Measurements from ENCODE around the gene DNM1. TPM values are rescaled to one million over a fixed set of nuclear protein-coding genes. Genes with fewer than 3 reads are reported as not detected.

DNM1 gene
- total and polyA plus RNA-seq, 5 experiments from 2014 or later, result 0.08 to 1.5 (median 0.67) TPM; not detected in 1

- Mint-ChIP-seq H3K4me1 (peaks cover 4 to 14% (median 13%) of the 10 kb centered on the region in 4 donors), H3K4me3 (no peak overlapping the region), H3K27me3 (no peaks in the 10 kb centered on the region), H3K27ac (no peak overlapping the region), H3K36me3 (peaks cover 0 to 11% (median 9%) of the 10 kb centered on the region in 3 donors), H3K9me3 (no peaks in the 10 kb centered on the region)
- POLR2A ChIA-PET, result interaction anchor here (0.6 kb wide), 1 partner anchor 780 kb away, joined by 7 read pairs; no protein-coding TSS in a partner anchor
- DNase-seq (no peak), ATAC-seq (no peak)
These were observed 79.3 kb downstream of the DNM1 start for GRCh38 chr9:128282500-128282899.

GRCh38 chr9:128285033-128285784, 82.0 kb downstream of the DNM1 start:
- DNase-seq, result no peak
- Mint-ChIP-seq H3K27ac (peak overlapping the region in 1 of 10 donors; percentile 37), H3K36me3 (peaks cover 0 to 18% (median 7%) of the 10 kb centered on the region in 3 donors), H3K9me3 (no peaks in the 10 kb centered on the region), H3K27me3 (no peaks in the 10 kb centered on the region), H3K4me1 (peaks cover 0 to 3% (median under 1%) of the 10 kb centered on the region in 4 donors), H3K4me3 (no peak overlapping the region)
- POLR2A ChIA-PET, result interaction anchor here (0.5 kb wide), 1 partner anchor 74 kb away, joined by 7 read pairs; no protein-coding TSS in a partner anchor
- no peak for ATAC-seq

DNA sequence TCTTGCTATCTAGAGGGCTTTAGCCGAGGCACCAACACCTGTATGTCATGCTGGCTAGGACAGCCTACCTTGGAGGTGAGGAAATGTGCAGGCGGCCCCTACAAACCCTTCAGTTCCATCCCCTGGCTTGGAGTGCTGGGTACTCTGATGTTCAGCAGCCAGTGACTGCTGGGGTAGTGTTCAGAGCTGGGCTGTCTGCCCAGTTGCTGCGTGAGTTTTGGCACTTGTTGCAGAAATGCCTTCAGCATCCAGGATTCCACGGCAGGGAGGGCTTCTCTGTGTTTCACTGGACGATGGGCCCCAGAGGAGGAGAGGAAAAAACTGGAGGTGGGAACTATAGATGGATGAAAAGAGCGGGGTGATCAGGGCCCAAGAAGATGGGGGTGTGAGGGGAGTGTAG, 83.3 kb downstream of the DNM1 start:
- ATAC-seq (no peak), DNase-seq (no peak)
- Mint-ChIP-seq H3K27ac (no peak overlapping the region), H3K9me3 (no peaks in the 10 kb centered on the region), H3K4me1 (peaks cover 0 to 1% (median 0%) of the 10 kb centered on the region in 4 donors), H3K4me3 (no peak overlapping the region), H3K36me3 (peaks cover 0 to 18% (median 7%) of the 10 kb centered on the region in 3 donors), H3K27me3 (no peaks in the 10 kb centered on the region)
- POLR2A ChIA-PET, result no interaction called here

GRCh38 chr9:128288273-128289004, 85.3 kb downstream of the DNM1 start:
- no peaks in the 10 kb centered on the region for H3K27me3 Mint-ChIP-seq
- H3K9me3 Mint-ChIP-seq, result no peaks in the 10 kb centered on the region
- peaks cover 0 to 1% (median 0%) of the 10 kb centered on the region in 4 donors for H3K4me1 Mint-ChIP-seq
- H3K27ac Mint-ChIP-seq, result no peak overlapping the region
- POLR2A ChIA-PET, result interaction anchor here (0.6 kb wide), 1 partner anchor 32 kb away, joined by 5 read pairs; no protein-coding TSS in a partner anchor
- ATAC-seq, result no peak
- H3K36me3 Mint-ChIP-seq, result peaks cover 0 to 18% (median 7%) of the 10 kb centered on the region in 3 donors
- no peak for DNase-seq
- no peak overlapping the region for H3K4me3 Mint-ChIP-seq

GRCh38 chr9:128292009-128292408, 88.8 kb downstream of the DNM1 start:
- no peak overlapping the region for H3K4me3 Mint-ChIP-seq
- no peak for ATAC-seq
- H3K27me3 Mint-ChIP-seq, result no peaks in the 10 kb centered on the region
- H3K27ac Mint-ChIP-seq, result no peak overlapping the region
- H3K4me1 Mint-ChIP-seq, result peaks cover 0 to 2% (median under 1%) of the 10 kb centered on the region in 4 donors
- POLR2A ChIA-PET, result interaction anchor here (0.6 to 0.8 kb wide), 2 partner anchors 9 to 496 kb away, joined by 5 to 6 read pairs; no protein-coding TSS in a partner anchor
- no peak for DNase-seq
- no peaks in the 10 kb centered on the region for H3K9me3 Mint-ChIP-seq
- H3K36me3 Mint-ChIP-seq, result peaks cover 0 to 13% (median 4%) of the 10 kb centered on the region in 3 donors

- Mint-ChIP-seq H3K27me3 (no peaks in the 10 kb centered on the region), H3K4me1 (peaks cover 0 to 2% (median under 1%) of the 10 kb centered on the region in 4 donors), H3K9me3 (no peaks in the 10 kb centered on the region), H3K27ac (peak overlapping the region in 1 of 10 donors; percentile 60), H3K36me3 (peaks cover 0 to 7% (median 4%) of the 10 kb centered on the region in 3 donors), H3K4me3 (no peak overlapping the region)
- DNase-seq (no peak), ATAC-seq (no peak)
- POLR2A ChIA-PET, result interaction anchor here (0.6 kb wide), 2 partner anchors 281 to 494 kb away, joined by 3 read pairs; partner anchors contain the start of gene TBC1D13
These were observed 89.9 kb downstream of the DNM1 start for GRCh38 chr9:128293091-128293490.

- Mint-ChIP-seq H3K4me1 (peaks cover 0 to 2% (median under 1%) of the 10 kb centered on the region in 4 donors), H3K9me3 (no peaks in the 10 kb centered on the region), H3K27me3 (no peaks in the 10 kb centered on the region), H3K36me3 (peaks cover 0 to 1% (median 0%) of the 10 kb centered on the region in 3 donors), H3K4me3 (no peak overlapping the region), H3K27ac (no peak overlapping the region)
- DNase-seq, result no peak
- no peak for ATAC-seq
- POLR2A ChIA-PET, result no interaction called here
These were observed 91.0 kb downstream of the DNM1 start for GRCh38 chr9:128294142-128294541.

DNA sequence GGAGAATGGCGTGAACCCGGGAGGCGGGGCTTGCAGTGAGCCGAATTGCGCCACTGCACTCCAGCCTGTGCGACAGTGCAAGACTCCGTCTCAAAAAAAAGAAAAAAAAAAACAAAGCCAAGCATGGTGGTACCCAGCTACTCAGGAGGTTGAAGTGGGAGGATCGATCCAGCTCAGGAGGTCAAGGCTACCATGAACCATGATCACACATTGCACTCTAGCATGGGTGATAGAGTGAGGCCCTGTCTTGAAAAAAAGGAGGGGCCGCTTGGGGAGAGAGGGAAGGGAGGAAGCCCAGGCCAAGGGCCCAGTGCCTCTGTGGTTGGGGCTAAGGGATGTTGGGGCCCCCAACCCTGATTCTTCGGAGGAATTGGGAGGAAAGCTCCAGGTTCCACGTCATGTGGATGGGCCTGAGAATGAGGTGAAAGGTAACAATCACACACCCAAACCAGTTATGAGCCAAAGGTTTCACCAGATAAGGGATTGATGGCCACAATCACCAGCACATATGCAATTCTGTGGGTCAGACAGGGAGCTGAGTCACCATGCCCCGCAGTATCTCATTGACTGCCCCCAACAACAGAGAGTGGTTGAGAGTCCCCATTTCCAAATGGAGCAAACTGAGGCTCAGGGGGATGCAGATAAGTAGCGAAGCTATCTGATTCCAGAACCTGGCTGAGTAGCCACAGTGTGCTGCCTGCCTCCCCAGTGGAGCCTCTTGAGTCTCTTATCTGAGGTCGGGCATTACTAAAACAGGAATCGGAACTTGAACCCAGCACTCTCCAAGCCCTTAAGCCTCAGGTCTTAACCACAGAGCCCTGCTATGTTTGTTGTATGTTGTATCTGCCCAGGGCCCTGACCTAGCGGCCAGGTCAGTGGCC, 93.4 kb downstream of the DNM1 start:
- POLR2A ChIA-PET, result no interaction called here
- DNase-seq (no peak), ATAC-seq (no peak)
- Mint-ChIP-seq H3K36me3 (peaks cover 0 to 1% (median 0%) of the 10 kb centered on the region in 3 donors), H3K9me3 (no peaks in the 10 kb centered on the region), H3K4me3 (no peak overlapping the region), H3K27ac (peak overlapping the region in 1 of 10 donors; percentile 11), H3K4me1 (peaks cover 0 to 2% (median under 1%) of the 10 kb centered on the region in 4 donors), H3K27me3 (no peaks in the 10 kb centered on the region)

- Mint-ChIP-seq H3K27ac (no peak overlapping the region), H3K9me3 (no peaks in the 10 kb centered on the region), H3K36me3 (peaks cover 0 to 1% (median 0%) of the 10 kb centered on the region in 3 donors), H3K4me3 (no peak overlapping the region), H3K27me3 (no peaks in the 10 kb centered on the region), H3K4me1 (peaks cover 0 to 2% (median under 1%) of the 10 kb centered on the region in 4 donors)
- no peak for ATAC-seq
- DNase-seq, result no peak
- POLR2A ChIA-PET, result no interaction called here
These were observed 94.1 kb downstream of the DNM1 start for GRCh38 chr9:128297221-128297773.

DNA sequence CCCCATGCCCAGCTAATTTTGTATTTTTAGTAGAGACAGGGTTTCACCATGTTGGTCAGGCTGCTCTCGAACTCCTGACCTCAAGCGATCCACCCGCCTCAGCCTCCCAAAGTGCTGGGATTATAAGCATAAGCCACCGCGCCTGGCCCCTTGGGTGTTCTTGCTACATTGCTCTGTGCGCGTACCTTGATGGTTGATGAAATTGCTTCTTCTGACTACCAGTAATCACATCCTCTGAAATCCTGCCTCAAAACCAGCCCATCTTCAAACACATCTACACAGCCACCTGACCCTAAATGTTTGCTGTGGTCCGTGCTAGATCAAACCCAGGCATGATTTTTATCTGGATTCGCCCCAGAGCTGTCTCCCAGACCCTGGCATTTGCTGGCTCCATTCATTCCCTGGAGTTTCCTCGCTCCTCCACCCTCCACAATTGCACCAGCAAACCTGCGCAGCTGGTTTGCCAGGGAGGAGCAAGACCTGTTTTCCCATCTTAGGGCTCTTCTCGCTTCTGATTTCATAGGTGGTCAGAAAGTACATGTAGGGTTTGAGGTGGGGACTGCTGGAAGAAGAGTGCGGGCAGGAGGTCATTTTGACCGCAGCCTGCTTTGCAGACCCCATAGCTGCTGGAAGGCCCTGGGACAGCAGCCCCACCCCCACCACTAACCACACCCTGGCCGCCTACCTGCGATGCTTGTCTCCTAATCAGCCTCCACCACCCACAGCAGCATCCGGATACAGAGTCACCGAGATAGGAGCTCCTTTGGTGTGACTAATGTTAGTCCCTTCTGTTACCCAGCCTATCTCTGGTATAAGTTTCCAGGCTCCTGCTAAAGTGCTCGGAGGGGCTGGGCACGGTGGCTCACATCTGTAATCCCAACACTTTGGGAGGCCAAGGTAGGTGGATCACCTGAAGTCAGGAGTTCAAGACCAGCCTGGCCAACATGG, 95.6 kb downstream of the DNM1 start:
- Mint-ChIP-seq H3K27ac (peak overlapping the region in 1 of 10 donors; percentile 33), H3K9me3 (no peaks in the 10 kb centered on the region), H3K27me3 (no peaks in the 10 kb centered on the region), H3K4me1 (peaks cover 0 to 4% (median under 1%) of the 10 kb centered on the region in 4 donors), H3K36me3 (peaks cover 0 to 1% (median 0%) of the 10 kb centered on the region in 3 donors), H3K4me3 (no peak overlapping the region)
- DNase-seq, result no peak
- POLR2A ChIA-PET, result no interaction called here
- no peak for ATAC-seq
